HepG2 (cell line): ENCODE measurements around the gene MICAL3. TPM values are rescaled to one million over a fixed set of nuclear protein-coding genes. Genes with fewer than 3 reads are reported as not detected.
A peak's percentile ranks its signal among the peaks of the same experiment; 100 is the strongest.

Experiments
- ARNT2 ChIP-seq: sonication (generic); formaldehyde crosslinking; IDR thresholded peaks from 2 replicates; pipeline ENCODE4 v1.8.0; 2022; ENCODE audit warnings: mild to moderate bottlenecking, low read depth, missing genetic modification reagents, moderate library complexity
- CREBL2 ChIP-seq: sonication (generic); formaldehyde crosslinking; IDR thresholded peaks from 2 replicates; pipeline ENCODE4 v1.8.1; 2023; ENCODE audit warnings: missing genetic modification reagents, mild to moderate bottlenecking, borderline replicate concordance
- ETS1 ChIP-seq: sonication (generic); formaldehyde crosslinking; IDR thresholded peaks from 2 replicates; pipeline ENCODE4 v1.4.0; 2020; ENCODE audit warnings: missing genetic modification reagents
- KAT8 ChIP-seq: IDR thresholded peaks from 2 replicates; pipeline ENCODE4 v1.6.1; 2016; ENCODE audit warnings: missing genetic modification reagents, missing compliant biosample characterization
- KLF9 ChIP-seq: IDR thresholded peaks from 2 replicates; pipeline ENCODE4 v1.6.1; 2016; ENCODE audit warnings: low read depth
- MXD4 ChIP-seq: IDR thresholded peaks from 2 replicates; pipeline ENCODE4 v1.6.1; 2016; ENCODE audit warnings: mild to moderate bottlenecking, missing biosample characterization, missing genetic modification reagents
- RFXANK ChIP-seq: IDR thresholded peaks from 2 replicates; pipeline ENCODE4 v1.6.1; 2016
- SALL1 ChIP-seq: sonication (generic); formaldehyde crosslinking; IDR thresholded peaks from 2 replicates; pipeline ENCODE4 v1.8.0; 2022; ENCODE audit warnings: mild to moderate bottlenecking, missing genetic modification reagents
- TFDP1 ChIP-seq: IDR thresholded peaks from 2 replicates; pipeline ENCODE4 v1.6.1; 2016; ENCODE audit warnings: missing compliant biosample characterization, missing genetic modification reagents, borderline replicate concordance
- ZBED4 ChIP-seq: sonication (generic); formaldehyde crosslinking; IDR thresholded peaks from 2 replicates; pipeline ENCODE4 v1.4.0; 2020; ENCODE audit warnings: missing genetic modification reagents, borderline replicate concordance
- ZFX ChIP-seq: sonication (generic); formaldehyde crosslinking; IDR thresholded peaks from 2 replicates; pipeline ENCODE4 v1.4.0; 2020; ENCODE audit warnings: mild to moderate bottlenecking, low read depth, missing genetic modification reagents, moderate library complexity
- ZNF512 ChIP-seq: sonication (generic); formaldehyde crosslinking; IDR thresholded peaks from 2 replicates; pipeline ENCODE4 v1.4.0; 2020; ENCODE audit warnings: mild to moderate bottlenecking, missing genetic modification reagents
- ZNF678 ChIP-seq: sonication (generic); formaldehyde crosslinking; IDR thresholded peaks from 2 replicates; pipeline ENCODE4 v1.4.0; 2020; ENCODE audit warnings: mild to moderate bottlenecking, missing genetic modification reagents
- ZNF687 ChIP-seq: sonication (generic); formaldehyde crosslinking; IDR thresholded peaks from 2 replicates; pipeline ENCODE4 v1.5.1; 2020; ENCODE audit warnings: mild to moderate bottlenecking, missing genetic modification reagents, moderate library complexity
- ZNF740 ChIP-seq: sonication (generic); formaldehyde crosslinking; IDR thresholded peaks from 2 replicates; pipeline ENCODE4 v1.4.0; 2020; ENCODE audit warnings: missing genetic modification reagents
- ZNF780A ChIP-seq: sonication (generic); formaldehyde crosslinking; IDR thresholded peaks from 2 replicates; pipeline ENCODE4 v1.8.0; 2022; ENCODE audit warnings: mild to moderate bottlenecking, missing genetic modification reagents, moderate library complexity
- polyA plus RNA-seq, 8 experiments: library from polyadenylated mRNA; depleted of rRNA in 3 of 8; stranded (reverse) in 7 of 8; unstranded in 1 of 8; fragments of >200 nt; fragmentation: Illumina TruSeq in 4 of 8; extraction: Trizol in 4 of 8; gene quantifications; 2 replicates each; pipeline versions ENCODE4 v1.2.1 to v1.2.3, GENCODE V29; 2011 to 2016; ENCODE audit warnings: low read depth in 4 of 8, missing spikeins in 1 of 8, mixed read lengths in 1 of 8; ENCODE audit not compliant: insufficient read depth in 1 of 8
- total RNA-seq, 5 experiments: library from RNA; depleted of rRNA; stranded (reverse); fragments of >200 nt; fragmentation: Illumina TruSeq; extraction: Trizol; gene quantifications; 2 replicates each; pipeline ENCODE4 v1.2.3, GENCODE V29; 2016; ENCODE audit warnings: low read depth in 1 of 5

Gene MICAL3
- total and polyA plus RNA-seq, 2 of the 13 experiments (the other 11 are each of a cell fraction or from before 2014, with no cell fraction given) = 5.3 to 12.5 TPM

GRCh38 chr22:18023509-18024275 lies 669 bp downstream of the MICAL3 start (continued):
- TF ChIP-seq ZBED4 (no peak), ZFX (CRISPR knock-in tag) (peak; percentile 62), SALL1 (CRISPR knock-in tag) (peak; percentile 34; the same call in 1 of the 2 replicates), ZNF678 (CRISPR knock-in tag) (no peak), ARNT2 (CRISPR knock-in tag) (peak; percentile 52; the same call in 1 of the 2 replicates), ZNF740 (no peak), TFDP1 (CRISPR knock-in tag) (peak; percentile 4; the same call in 1 of the 2 replicates), KLF9 (no peak), ETS1 (CRISPR knock-in tag) (no peak), ZNF780A (CRISPR knock-in tag) (0 out of 2 replicates have a peak, but pooled peaks have one; percentile 41), RFXANK (no peak), ZNF512 (CRISPR knock-in tag) (no peak), KAT8 (CRISPR knock-in tag) (0 out of 2 replicates have a peak, but pooled peaks have one; percentile 1), ZNF687 (peak; percentile 79), MXD4 (CRISPR knock-in tag) (no peak), CREBL2 (no peak)
